T-helper 2 cell treated with Interferon-gamma antibody and Interleukin-4, amounts not matched to agents 100 ng/mL and 5 ng/mL, for 36 hours (primary cell): ENCODE results near the gene TRABD2B. TPM values are rescaled to one million over a fixed set of nuclear protein-coding genes. Genes with fewer than 3 reads are reported as not detected.

Source experiments
- intact Hi-C: fragments of 100-400 bp; cut with micrococcal nuclease; formaldehyde crosslinking; loops from one replicate; pipeline ENCODE4 v1.15.1; 2023
- total RNA-seq: library from RNA; stranded (reverse); gene quantifications from 2 replicates; pipeline ENCODE4 v1.2.3, GENCODE V29; 2022

TRABD2B gene
- total RNA-seq, 1 donor from 2014 or later, result not detected

GRCh38 chr1:47855230-47855629 is 142.0 kb downstream of the TRABD2B start:
- intact Hi-C loops, result no loop called here

- intact Hi-C loops, result no loop called here
Measured at GRCh38 chr1:47854552-47855144, 142.5 kb downstream of the TRABD2B start.

- intact Hi-C loops, result no loop called here
Measured at GRCh38 chr1:47853852-47854251, 143.3 kb downstream of the TRABD2B start.

- intact Hi-C loops, result no loop called here
Measured at GRCh38 chr1:47853059-47853458, 144.1 kb downstream of the TRABD2B start.

GRCh38 chr1:47852006-47852718 is 145.0 kb downstream of the TRABD2B start:
- intact Hi-C loops, result no loop called here

GRCh38 chr1:47850451-47850850 is 146.7 kb downstream of the TRABD2B start:
- intact Hi-C loops, result no loop called here

GRCh38 chr1:47849591-47850261 is 147.5 kb downstream of the TRABD2B start:
- intact Hi-C loops, result no loop called here

- intact Hi-C loops, result no loop called here
Measured at GRCh38 chr1:47849005-47849521, 148.1 kb downstream of the TRABD2B start.

- intact Hi-C loops, result no loop called here
Measured at GRCh38 chr1:47847763-47848162, 149.4 kb downstream of the TRABD2B start.

- intact Hi-C loops, result no loop called here
Measured at GRCh38 chr1:47844558-47844955, 152.6 kb downstream of the TRABD2B start.

- intact Hi-C loops, result no loop called here
Measured at GRCh38 chr1:47843781-47844557, 153.2 kb downstream of the TRABD2B start.

- intact Hi-C loops, result no loop called here
Measured at GRCh38 chr1:47843059-47843458, 154.1 kb downstream of the TRABD2B start.

GRCh38 chr1:47842228-47842919 is 154.8 kb downstream of the TRABD2B start:
- intact Hi-C loops, result no loop called here

- intact Hi-C loops, result no loop called here
Measured at GRCh38 chr1:47841356-47841755, 155.8 kb downstream of the TRABD2B start.

GRCh38 chr1:47840393-47841190 is 156.6 kb downstream of the TRABD2B start:
- intact Hi-C loops, result no loop called here

GRCh38 chr1:47839433-47839760 is 157.8 kb downstream of the TRABD2B start:
- intact Hi-C loops, result no loop called here

GRCh38 chr1:47838562-47839432 is 158.4 kb downstream of the TRABD2B start:
- intact Hi-C loops, result no loop called here

GRCh38 chr1:47837866-47838561 is 159.2 kb downstream of the TRABD2B start:
- intact Hi-C loops, result no loop called here
